Bronchial epithelial cell (primary cell): ENCODE measurements around the gene CTU1. TPM values are rescaled to one million over a fixed set of nuclear protein-coding genes. Genes with fewer than 3 reads are reported as not detected.

Experiments
- DNase-seq: peaks from one replicate; pipeline ENCODE4 v3.0.0-alpha.2; 2010; ENCODE audit warnings: low read depth
- FAIRE-seq: peaks from 2 replicates; lab custom pipeline; 2011; peaks lifted over from hg19 to GRCh38; lab: Jason Lieb, UNC
- H3K27me3 ChIP-seq: 2 replicates; pipeline ENCODE4 v1.5.1; 2011; ENCODE audit warnings: low read length; ENCODE audit not compliant: control insufficient read depth, insufficient read depth
- H3K36me3 ChIP-seq: 2 replicates; pipeline ENCODE4 v1.5.1; 2011; ENCODE audit warnings: low read length; ENCODE audit not compliant: control insufficient read depth, insufficient read depth
- H3K4me3 ChIP-seq: 2 replicates; pipeline ENCODE4 v1.5.1; 2011; ENCODE audit warnings: mild to moderate bottlenecking, low read depth, low read length, control low read depth
- CTCF ChIP-seq: IDR thresholded peaks from 2 replicates; pipeline ENCODE4 v1.5.1; 2011; ENCODE audit warnings: mild to moderate bottlenecking, moderate library complexity, low read length, control low read depth, inconsistent platforms; ENCODE audit not compliant: insufficient read depth, severe bottlenecking
- total RNA-seq: library from RNA; depleted of rRNA; stranded (reverse); fragments of >200 nt; gene quantifications from 2 replicates; pipeline ENCODE4 v1.2.1, GENCODE V29; 2014

CTU1 gene
- total RNA-seq, 1 donor from 2014 or later = 7.6 TPM

- H3K27me3 ChIP-seq = no peaks in the 10 kb centered on the region
- DNase-seq (no peak), FAIRE-seq (no peak)
- peak; percentile 39 for TF ChIP-seq CTCF
- H3K36me3 ChIP-seq = no peaks in the 10 kb centered on the region
- no peak overlapping the region for H3K4me3 ChIP-seq
These were observed 3.4 kb upstream of the CTU1 start for GRCh38 chr19:51111606-51112005.

- DNase-seq = no peak
- TF ChIP-seq CTCF = no peak
These were observed 2.4 kb upstream of the CTU1 start for GRCh38 chr19:51110666-51110971.

GRCh38 chr19:51108805-51109146 lies 567 bp upstream of the CTU1 start:
- DNase-seq (no peak), FAIRE-seq (no peak)
- Histone ChIP-seq H3K4me3 (peak overlapping the region; percentile 64), H3K36me3 (peaks cover 9% of the 10 kb centered on the region), H3K27me3 (no peaks in the 10 kb centered on the region)
- TF ChIP-seq CTCF = no peak

More at GRCh38 chr19:51110666-51110971, 2.4 kb upstream of the CTU1 start:
- Histone ChIP-seq H3K27me3 (no peaks in the 10 kb centered on the region), H3K36me3 (peaks cover 2% of the 10 kb centered on the region), H3K4me3 (no peak overlapping the region)
- FAIRE-seq = no peak

- no peak for FAIRE-seq
- no peak for DNase-seq
- peak; percentile 14 for TF ChIP-seq CTCF
- H3K27me3 ChIP-seq = no peaks in the 10 kb centered on the region
- H3K4me3 ChIP-seq = peak overlapping the region; percentile 64
- peaks cover 13% of the 10 kb centered on the region for H3K36me3 ChIP-seq
These were observed 673 bp downstream of the CTU1 start for GRCh38 chr19:51107406-51108065.

GRCh38 chr19:51103926-51104341 lies 4.3 kb downstream of the CTU1 start:
- no peak for FAIRE-seq
- H3K27me3 ChIP-seq = no peaks in the 10 kb centered on the region
- H3K4me3 ChIP-seq = no peak overlapping the region
- DNase-seq = no peak
- no peak for TF ChIP-seq CTCF
- peaks cover 15% of the 10 kb centered on the region for H3K36me3 ChIP-seq

GRCh38 chr19:51102991-51103390 lies 5.2 kb downstream of the CTU1 start:
- no peaks in the 10 kb centered on the region for H3K27me3 ChIP-seq
- no peak for FAIRE-seq
- H3K4me3 ChIP-seq = no peak overlapping the region
- DNase-seq = no peak
- peaks cover 16% of the 10 kb centered on the region for H3K36me3 ChIP-seq
- TF ChIP-seq CTCF = no peak
